Ishikawa (cell line): ENCODE data around the gene SLC39A13.

ENCODE experiments used
- EP300 ChIP-seq: IDR thresholded peaks from 2 replicates; pipeline ENCODE4 v1.6.1; 2012; ENCODE audit warnings: borderline replicate concordance
- NFIC ChIP-seq: IDR thresholded peaks from 2 replicates; pipeline ENCODE4 v1.6.1; 2012
- RAD21 ChIP-seq: IDR thresholded peaks from 2 replicates; pipeline ENCODE4 v1.6.1; 2012; ENCODE audit warnings: low read depth
- TAF1 ChIP-seq: IDR thresholded peaks from 2 replicates; pipeline ENCODE4 v1.6.1; 2012; ENCODE audit warnings: low read depth, mild to moderate bottlenecking
- YY1 ChIP-seq: IDR thresholded peaks from 2 replicates; pipeline ENCODE4 v1.6.1; 2012; ENCODE audit warnings: low read depth
- TF ChIP-seq, protein P1 (sequence below): IDR thresholded peaks from 2 replicates; pipeline ENCODE4 v1.6.1; 2012; ENCODE audit warnings: low read depth, mild to moderate bottlenecking
- TF ChIP-seq, protein P2 (sequence below): IDR thresholded peaks from 2 replicates; pipeline ENCODE4 v1.6.1; 2012

DNA sequence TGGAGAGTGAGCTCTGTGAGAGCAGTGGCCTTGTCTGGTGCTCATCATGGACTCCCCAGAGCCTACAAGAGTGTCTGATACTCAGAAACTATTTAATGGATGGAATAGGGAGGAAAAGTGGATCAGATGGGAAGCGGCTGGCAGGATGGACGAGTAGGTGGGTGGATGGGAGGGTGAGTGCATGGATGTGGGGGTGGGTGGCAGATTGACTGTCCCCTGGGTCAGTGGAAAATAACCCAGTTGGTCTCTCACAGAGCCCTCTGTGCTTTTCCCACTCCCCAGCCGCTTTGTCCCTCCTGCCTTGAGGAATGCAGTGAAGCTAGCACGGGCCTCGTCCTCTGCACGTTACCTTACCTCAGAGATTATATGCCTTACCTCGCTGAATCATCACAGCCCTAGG lies 36.0 kb upstream of the SLC39A13 start:
- no peak for TF ChIP-seq YY1
- TF ChIP-seq EP300: no peak
- TF ChIP-seq, protein P1, sequence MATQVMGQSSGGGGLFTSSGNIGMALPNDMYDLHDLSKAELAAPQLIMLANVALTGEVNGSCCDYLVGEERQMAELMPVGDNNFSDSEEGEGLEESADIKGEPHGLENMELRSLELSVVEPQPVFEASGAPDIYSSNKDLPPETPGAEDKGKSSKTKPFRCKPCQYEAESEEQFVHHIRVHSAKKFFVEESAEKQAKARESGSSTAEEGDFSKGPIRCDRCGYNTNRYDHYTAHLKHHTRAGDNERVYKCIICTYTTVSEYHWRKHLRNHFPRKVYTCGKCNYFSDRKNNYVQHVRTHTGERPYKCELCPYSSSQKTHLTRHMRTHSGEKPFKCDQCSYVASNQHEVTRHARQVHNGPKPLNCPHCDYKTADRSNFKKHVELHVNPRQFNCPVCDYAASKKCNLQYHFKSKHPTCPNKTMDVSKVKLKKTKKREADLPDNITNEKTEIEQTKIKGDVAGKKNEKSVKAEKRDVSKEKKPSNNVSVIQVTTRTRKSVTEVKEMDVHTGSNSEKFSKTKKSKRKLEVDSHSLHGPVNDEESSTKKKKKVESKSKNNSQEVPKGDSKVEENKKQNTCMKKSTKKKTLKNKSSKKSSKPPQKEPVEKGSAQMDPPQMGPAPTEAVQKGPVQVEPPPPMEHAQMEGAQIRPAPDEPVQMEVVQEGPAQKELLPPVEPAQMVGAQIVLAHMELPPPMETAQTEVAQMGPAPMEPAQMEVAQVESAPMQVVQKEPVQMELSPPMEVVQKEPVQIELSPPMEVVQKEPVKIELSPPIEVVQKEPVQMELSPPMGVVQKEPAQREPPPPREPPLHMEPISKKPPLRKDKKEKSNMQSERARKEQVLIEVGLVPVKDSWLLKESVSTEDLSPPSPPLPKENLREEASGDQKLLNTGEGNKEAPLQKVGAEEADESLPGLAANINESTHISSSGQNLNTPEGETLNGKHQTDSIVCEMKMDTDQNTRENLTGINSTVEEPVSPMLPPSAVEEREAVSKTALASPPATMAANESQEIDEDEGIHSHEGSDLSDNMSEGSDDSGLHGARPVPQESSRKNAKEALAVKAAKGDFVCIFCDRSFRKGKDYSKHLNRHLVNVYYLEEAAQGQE: no peak
- no peak for TF ChIP-seq NFIC
- TF ChIP-seq RAD21: no peak
- TF ChIP-seq, protein P2, sequence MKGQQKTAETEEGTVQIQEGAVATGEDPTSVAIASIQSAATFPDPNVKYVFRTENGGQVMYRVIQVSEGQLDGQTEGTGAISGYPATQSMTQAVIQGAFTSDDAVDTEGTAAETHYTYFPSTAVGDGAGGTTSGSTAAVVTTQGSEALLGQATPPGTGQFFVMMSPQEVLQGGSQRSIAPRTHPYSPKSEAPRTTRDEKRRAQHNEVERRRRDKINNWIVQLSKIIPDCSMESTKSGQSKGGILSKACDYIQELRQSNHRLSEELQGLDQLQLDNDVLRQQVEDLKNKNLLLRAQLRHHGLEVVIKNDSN: no peak
- no peak for TF ChIP-seq TAF1
